GM23338 (cell line): Measurements from ENCODE around the gene RAPGEF5.

Experiments used
- CTCF ChIP-seq, 2 experiments: fragments of 200-600 bp in 1 of 2; sonication (generic) in 1 of 2; conservative IDR thresholded peaks; 2 replicates each; pipeline versions ENCODE4 v1.5.1 to v1.6.1; 2016 to 2017; ENCODE audit warnings: antibody characterized with exemption in 2 of 2, low read depth in 2 of 2, mild to moderate bottlenecking in 2 of 2, moderate library complexity in 1 of 2
- EZH2 ChIP-seq: fragments of 200-600 bp; sonication (generic); IDR thresholded peaks from one replicate; pipeline ENCODE4 v1.8.0; 2017; ENCODE audit warnings: antibody characterized with exemption, mild to moderate bottlenecking, low read depth; ENCODE audit not compliant: unreplicated experiment
- EZH2phosphoT487 ChIP-seq: fragments of 200-600 bp; sonication (generic); IDR thresholded peaks from one replicate; pipeline ENCODE4 v1.8.1; 2018; ENCODE audit warnings: antibody characterized with exemption; ENCODE audit not compliant: unreplicated experiment
- NANOG ChIP-seq: IDR thresholded peaks from 2 replicates; pipeline ENCODE4 v1.6.1; 2016; ENCODE audit warnings: antibody characterized with exemption, borderline replicate concordance
- POLR2AphosphoS5 ChIP-seq: IDR thresholded peaks from 2 replicates; pipeline ENCODE4 v1.6.1; 2016; ENCODE audit warnings: antibody characterized with exemption, low read depth
- REST ChIP-seq: IDR thresholded peaks from one replicate; pipeline ENCODE4 v1.6.1; 2018; ENCODE audit warnings: antibody characterized with exemption; ENCODE audit not compliant: unreplicated experiment

- no peak for TF ChIP-seq CTCF (conservative IDR thresholded peaks at IDR 0.05; ENCODE audit: low read depth in 2 of 2)
- TF ChIP-seq REST, result no peak
- no peak for TF ChIP-seq EZH2phosphoT487
- no peak for TF ChIP-seq POLR2AphosphoS5
- no peak for TF ChIP-seq EZH2
- TF ChIP-seq NANOG, result no peak
Observed at GRCh38 chr7:22105550-22105949, 251.4 kb downstream of the RAPGEF5 start.
